Effector memory CD4-positive, alpha-beta T cell (primary cell): Measurements from ENCODE around the gene FZR1.
"Not testable (repeated sequence)": the region's sequence is repeated elsewhere in the genome, so short reads cannot be mapped to it uniquely, and the experiment has no call there.

ENCODE experiments used
- DNase-seq, 3 donors: peaks; one replicate each; pipeline ENCODE4 v3.0.0-alpha.2; 2020
- H3K27ac ChIP-seq: 2 replicates; pipeline ENCODE4 v1.7.0; 2013; ENCODE audit warnings: mild to moderate bottlenecking, low read length, moderate library complexity; ENCODE audit not compliant: insufficient read depth, poor library complexity, severe bottlenecking
- H3K27me3 ChIP-seq: replicated peaks from 2 replicates; pipeline ENCODE4 v1.7.0; 2013; ENCODE audit warnings: mild to moderate bottlenecking, low read length; ENCODE audit not compliant: insufficient read depth, control insufficient read depth, poor library complexity, severe bottlenecking
- H3K36me3 ChIP-seq: 2 replicates; pipeline ENCODE4 v1.7.0; 2013; ENCODE audit warnings: mild to moderate bottlenecking, low read length, moderate library complexity; ENCODE audit not compliant: control insufficient read depth, insufficient read depth
- H3K4me1 ChIP-seq: 2 replicates; pipeline ENCODE4 v1.7.0; 2013; ENCODE audit warnings: low read length, mild to moderate bottlenecking; ENCODE audit not compliant: control insufficient read depth, insufficient read depth, poor library complexity, severe bottlenecking
- H3K4me3 ChIP-seq: 2 replicates; pipeline ENCODE4 v1.7.0; 2013; ENCODE audit warnings: low read length, low read depth, mild to moderate bottlenecking; ENCODE audit not compliant: insufficient read depth, poor library complexity, severe bottlenecking
- H3K9me3 ChIP-seq: 2 replicates; pipeline ENCODE4 v1.7.0; 2013; ENCODE audit warnings: mild to moderate bottlenecking, low read length, moderate library complexity; ENCODE audit not compliant: control insufficient read depth

Gene FZR1

DNA sequence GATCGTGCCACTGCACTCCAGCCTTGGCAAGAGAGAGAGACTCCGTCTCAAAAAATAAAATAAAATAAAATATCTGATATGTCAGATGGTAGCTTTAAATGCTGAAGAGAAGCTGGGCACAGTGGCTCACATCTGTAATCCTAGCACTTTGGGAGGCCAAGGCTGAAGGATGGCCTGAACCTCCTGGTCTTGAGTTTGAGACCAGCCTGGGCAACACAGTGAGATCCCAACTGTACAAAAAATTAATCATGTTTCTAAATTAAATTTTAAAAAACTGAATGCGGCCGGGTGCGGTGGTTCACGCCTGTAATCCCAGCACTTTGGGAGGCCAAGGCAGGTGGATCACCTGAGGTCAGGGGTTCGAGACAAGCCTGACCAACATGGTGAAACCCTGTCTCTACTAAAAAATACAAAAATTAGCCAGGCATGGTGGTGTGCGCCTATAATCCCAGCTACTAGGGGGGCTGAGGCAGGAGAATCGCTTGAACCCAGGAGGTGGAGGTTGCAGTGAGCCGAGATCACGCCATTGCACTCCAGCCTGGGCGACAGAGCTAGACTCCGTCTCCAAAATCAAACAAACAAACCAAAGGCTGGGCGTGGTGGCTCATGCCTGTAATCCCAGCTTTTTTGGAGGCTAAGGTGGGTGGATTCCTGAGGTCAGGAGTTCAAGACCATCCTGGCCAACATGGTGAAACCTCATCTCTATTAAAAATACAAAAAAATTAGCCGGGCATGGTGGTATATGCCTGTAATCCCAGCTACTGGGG is 78.1 kb downstream of the FZR1 start:
- not testable (repeated sequence) for DNase-seq, H3K27me3 ChIP-seq, H3K4me3 ChIP-seq, H3K36me3 ChIP-seq, H3K4me1 ChIP-seq, H3K27ac ChIP-seq, H3K9me3 ChIP-seq

DNA sequence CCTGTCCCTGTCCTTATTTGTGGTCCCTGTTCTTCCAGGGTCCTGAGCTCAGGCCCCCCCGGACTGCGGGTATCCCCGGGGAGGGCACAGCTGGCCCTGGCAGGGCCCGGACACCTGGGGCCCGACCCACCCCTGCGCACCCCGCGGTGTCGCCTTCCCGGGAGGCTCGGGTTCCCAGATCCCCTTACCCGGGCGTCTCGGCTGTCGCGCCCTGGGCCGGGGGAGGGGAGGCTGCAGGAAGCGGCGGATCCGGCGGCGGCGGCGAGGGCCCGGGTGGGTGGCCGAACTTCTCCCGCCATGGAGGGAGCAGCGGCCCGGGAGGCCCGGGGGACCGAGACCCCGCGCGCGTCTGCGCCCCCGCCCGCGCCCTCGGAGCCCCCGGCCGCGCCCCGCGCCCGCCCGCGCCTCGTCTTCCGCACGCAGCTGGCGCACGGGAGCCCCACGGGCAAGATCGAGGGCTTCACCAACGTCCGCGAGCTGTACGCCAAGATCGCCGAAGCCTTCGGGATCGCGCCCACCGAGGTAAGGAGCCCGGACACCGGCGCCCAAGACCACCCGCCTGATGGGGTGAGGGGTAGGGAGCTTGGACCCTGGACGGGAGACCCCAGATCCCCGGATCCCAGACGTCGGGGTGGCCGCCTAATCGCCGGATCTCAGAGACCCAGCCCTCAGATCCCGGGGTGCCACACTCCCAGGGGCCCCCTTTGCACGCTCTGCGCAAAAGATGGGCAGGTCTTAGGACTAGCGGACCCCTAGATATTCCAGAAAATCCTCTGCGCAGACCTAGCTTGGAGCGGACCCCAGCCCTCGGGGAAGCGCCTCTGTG is 79.4 kb downstream of the FZR1 start, which contains the start of gene GIPC3:
Gene GIPC3, plus strand, starts transcription at position 178 of the 826 bp plus-strand sequence. Its CDS starts 120 bp downstream, at position 298.
- Histone ChIP-seq H3K4me3 (peak within 1 kb of the TSS; percentile 46), H3K27ac (no peak within 1 kb of the TSS), H3K9me3 (no peaks in the 10 kb centered on the region), H3K27me3 (no peaks in the 10 kb centered on the region), H3K36me3 (no peaks in the 10 kb centered on the region), H3K4me1 (peaks cover 4% of the 10 kb centered on the region)
- DNase-seq: no peak

DNA sequence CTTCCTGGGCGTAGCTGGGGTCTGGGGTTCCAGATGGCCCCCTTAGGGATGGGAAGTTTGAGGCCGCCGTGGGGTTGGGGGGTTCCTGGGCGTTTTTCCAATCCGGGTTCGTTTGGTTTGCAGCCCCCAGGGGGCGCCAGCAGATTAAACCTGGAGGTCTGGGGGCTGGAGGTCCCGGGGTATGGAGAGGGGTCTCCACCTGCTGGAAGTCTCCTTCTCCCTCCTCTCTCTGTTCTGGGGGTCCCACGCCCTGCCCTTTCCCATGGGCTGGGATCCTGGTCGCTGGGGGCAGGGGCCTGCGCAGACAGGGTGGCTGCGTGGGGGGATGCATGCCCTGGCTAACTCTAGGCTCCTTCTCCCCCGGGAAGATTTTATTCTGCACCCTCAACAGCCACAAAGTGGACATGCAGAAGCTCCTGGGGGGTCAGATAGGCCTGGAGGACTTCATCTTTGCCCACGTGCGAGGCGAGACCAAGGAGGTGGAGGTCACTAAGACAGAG is 80.1 kb downstream of the FZR1 start:
- no peak for DNase-seq
- Histone ChIP-seq H3K4me1 (peaks cover 4% of the 10 kb centered on the region), H3K27me3 (no peaks in the 10 kb centered on the region), H3K36me3 (no peaks in the 10 kb centered on the region), H3K27ac (no peak overlapping the region), H3K9me3 (no peaks in the 10 kb centered on the region), H3K4me3 (peak overlapping the region; percentile 46)

DNA sequence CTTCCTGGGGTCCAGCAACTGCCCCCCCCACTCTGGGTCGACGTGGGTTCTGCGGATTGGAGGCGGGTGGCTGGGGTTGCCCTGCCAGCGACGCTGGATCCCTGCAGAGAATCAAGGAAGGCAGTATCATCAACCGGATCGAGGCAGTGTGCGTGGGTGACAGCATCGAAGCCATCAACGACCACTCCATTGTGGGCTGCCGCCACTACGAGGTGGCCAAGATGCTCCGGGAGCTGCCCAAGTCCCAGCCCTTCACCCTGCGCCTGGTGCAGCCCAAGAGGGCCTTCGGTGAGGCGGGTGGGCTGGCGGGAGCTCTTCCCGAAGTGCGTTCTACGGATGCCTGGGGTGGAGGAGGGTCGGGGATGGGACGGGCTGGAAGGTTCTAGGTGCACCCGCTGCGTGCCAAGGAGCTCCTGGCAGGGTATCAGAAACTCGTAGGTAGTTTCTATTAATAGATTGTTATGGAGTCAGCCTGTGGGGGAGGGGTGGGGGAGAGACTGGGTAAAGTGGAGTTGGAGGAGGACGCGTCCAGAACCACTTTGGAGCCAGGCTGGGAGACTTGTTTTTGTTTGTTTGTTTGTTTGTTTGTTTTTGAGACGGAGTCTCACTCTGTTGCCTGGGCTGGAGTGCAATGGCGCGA is 80.7 kb downstream of the FZR1 start:
- no peaks in the 10 kb centered on the region for H3K9me3 ChIP-seq
- no peak overlapping the region for H3K4me3 ChIP-seq
- H3K27ac ChIP-seq: no peak overlapping the region

More for the DNA sequence above, 80.7 kb downstream of the FZR1 start:
- H3K36me3 ChIP-seq: no peaks in the 10 kb centered on the region
- DNase-seq: no peak
- H3K27me3 ChIP-seq: no peaks in the 10 kb centered on the region
- peaks cover 4% of the 10 kb centered on the region for H3K4me1 ChIP-seq
